ENCODE results near the gene CBX3. TPM values are rescaled to one million over a fixed set of nuclear protein-coding genes. Genes with fewer than 3 reads are reported as not detected.

Gene CBX3
- total and polyA plus RNA-seq, 4 donors, result 26.9 to 53.3 (median 33.0) TPM

- Histone ChIP-seq H3K36me3 (ENCODE audit: control insufficient read depth in 4 of 4, insufficient read depth in 3 of 4, low read depth in 1 of 4, low read length in 3 of 4) (peaks cover 16 to 84% (median 78%) of the 10 kb centered on the region in 4 donors), H3K4me1 (ENCODE audit: control insufficient read depth in 4 of 4, insufficient read depth in 4 of 4, low read length in 3 of 4) (peaks cover 9 to 56% (median 22%) of the 10 kb centered on the region in 4 donors), H3K27me3 (ENCODE audit: control insufficient read depth in 4 of 4, insufficient read depth in 4 of 4, low read length in 3 of 4) (no peaks in the 10 kb centered on the region), H3K9me3 (ENCODE audit: control insufficient read depth in 4 of 4, low read length in 3 of 4) (no peaks in the 10 kb centered on the region), H3K4me3 (ENCODE audit: low read depth in 1 of 3, low read length in 3 of 3) (no peak overlapping the region), H3K9ac (ENCODE audit: low read depth in 1 of 2, low read length in 2 of 2) (no peak overlapping the region), H3K27ac (ENCODE audit: low read depth in 1 of 2, low read length in 2 of 2) (no peak overlapping the region)
- WGBS, result 75% methylated on average over 1 of the region's 1 CpG
- DNase-seq (ENCODE audit: low spot score), result no peak
- TF ChIP-seq YY1 (IDR thresholded peaks at IDR 0.05) (no peak), FOXA2 (IDR thresholded peaks at IDR 0.05) (no peak), CTCF (IDR thresholded peaks at IDR 0.05; ENCODE audit: low read depth, low read length, missing input control) (no peak), HNF4A (conservative IDR thresholded peaks at IDR 0.05) (no peak), FOXA1 (IDR thresholded peaks at IDR 0.05) (no peak), TAF1 (conservative IDR thresholded peaks at IDR 0.05) (no peak)
Measured at GRCh38 chr7:26191974-26192479, 9.5 kb upstream of the CBX3 start.

- Histone ChIP-seq H3K9ac (ENCODE audit: low read depth in 1 of 2, low read length in 2 of 2) (no peak overlapping the region), H3K4me1 (ENCODE audit: control insufficient read depth in 4 of 4, insufficient read depth in 4 of 4, low read length in 3 of 4) (peaks cover 7 to 62% (median 28%) of the 10 kb centered on the region in 4 donors), H3K9me3 (ENCODE audit: control insufficient read depth in 4 of 4, low read length in 3 of 4) (no peaks in the 10 kb centered on the region), H3K36me3 (ENCODE audit: control insufficient read depth in 4 of 4, insufficient read depth in 3 of 4, low read depth in 1 of 4, low read length in 3 of 4) (peaks cover 16 to 90% (median 83%) of the 10 kb centered on the region in 4 donors), H3K27me3 (ENCODE audit: control insufficient read depth in 4 of 4, insufficient read depth in 4 of 4, low read length in 3 of 4) (no peaks in the 10 kb centered on the region), H3K4me3 (ENCODE audit: low read depth in 1 of 3, low read length in 3 of 3) (no peak overlapping the region), H3K27ac (ENCODE audit: low read depth in 1 of 2, low read length in 2 of 2) (no peak overlapping the region)
- 75% methylated on average over 3 of the region's 3 CpGs for WGBS
- DNase-seq (ENCODE audit: low spot score), result no peak
- TF ChIP-seq NR2F2 (IDR thresholded peaks at IDR 0.05), result no peak
- TF ChIP-seq CTCF (IDR thresholded peaks at IDR 0.05; ENCODE audit: low read depth, low read length, missing input control), result no peak
- no peak for TF ChIP-seq GABPA (IDR thresholded peaks at IDR 0.05 in 1 of 2, conservative IDR thresholded peaks at IDR 0.05 in 1 of 2)
- no peak for TF ChIP-seq HNF4A (conservative IDR thresholded peaks at IDR 0.05)
- no peak for TF ChIP-seq YY1 (IDR thresholded peaks at IDR 0.05)
- no peak for TF ChIP-seq SP1 (IDR thresholded peaks at IDR 0.05)
- TF ChIP-seq ZBTB33 (IDR thresholded peaks at IDR 0.05), result no peak
- TF ChIP-seq TAF1 (conservative IDR thresholded peaks at IDR 0.05), result no peak
- no peak for TF ChIP-seq MAX (IDR thresholded peaks at IDR 0.05)
- no peak for TF ChIP-seq ATF3 (IDR thresholded peaks at IDR 0.05)
- TF ChIP-seq EGR1 (IDR thresholded peaks at IDR 0.05; ENCODE audit: low read depth in 2 of 2), result no peak
Measured at GRCh38 chr7:26192485-26193087, 9.0 kb upstream of the CBX3 start.
